K562 (cell line): ENCODE measurements around the gene CUEDC2. TPM values are rescaled to one million over a fixed set of nuclear protein-coding genes. Genes with fewer than 3 reads are reported as not detected.

Source experiments
- AFF4 ChIP-seq: sonication (generic); formaldehyde crosslinking; IDR thresholded peaks from 2 replicates; pipeline ENCODE4 v1.8.0; 2023; ENCODE audit warnings: mild to moderate bottlenecking, missing genetic modification reagents
- CBFA2T3 ChIP-seq: fragments of 450-650 bp; IDR thresholded peaks from 2 replicates; pipeline ENCODE4 v1.6.1; 2017
- FIP1L1 ChIP-seq: fragments of 200-400 bp; formaldehyde crosslinking; IDR thresholded peaks from 2 replicates; pipeline ENCODE4 v1.6.1; 2018; ENCODE audit warnings: mild to moderate bottlenecking, low read depth, low read length; ENCODE audit not compliant: poor library complexity, severe bottlenecking
- ILF3 ChIP-seq: fragments of 450-650 bp; IDR thresholded peaks from 2 replicates; pipeline ENCODE4 v1.6.1; 2018; ENCODE audit warnings: antibody characterized with exemption, mild to moderate bottlenecking, moderate library complexity, borderline replicate concordance
- MYC ChIP-seq, 2 experiments: fragments of 250-450 bp in 1 of 2; sonication (Bioruptor Pico) in 1 of 2; IDR thresholded peaks; 2 replicates each; pipeline versions ENCODE4 v1.5.1 to v1.6.1; 2012 to 2021; ENCODE audit warnings: low read depth in 2 of 2, borderline replicate concordance in 1 of 2, improper control_type of control experiment in 1 of 2, low read length in 1 of 2, mild to moderate bottlenecking in 1 of 2, moderate library complexity in 1 of 2
- PTBP1 ChIP-seq: fragments of 200-400 bp; formaldehyde crosslinking; IDR thresholded peaks from 2 replicates; pipeline ENCODE4 v1.6.1; 2017; ENCODE audit warnings: low read depth, low read length
- SLC30A9 ChIP-seq: fragments of 250-450 bp; sonication (Bioruptor Pico); IDR thresholded peaks from 2 replicates; pipeline ENCODE4 v1.8.0; 2022; ENCODE audit warnings: mild to moderate bottlenecking, moderate library complexity
- ZNF518B ChIP-seq: fragments of 250-450 bp; sonication (Bioruptor Pico); IDR thresholded peaks from 2 replicates; pipeline ENCODE4 v1.5.0; 2021; ENCODE audit warnings: mild to moderate bottlenecking, moderate library complexity
- polyA plus RNA-seq, 8 experiments: library from polyadenylated mRNA; depleted of rRNA in 4 of 8; stranded (reverse) in 5 of 8; unstranded in 3 of 8; fragments of >200 nt; fragmentation: Nextera tagmentation in 2 of 8; fragmentation: Illumina TruSeq in 1 of 8; extraction: Ambion mirVana in 2 of 8; extraction: Trizol in 1 of 8; gene quantifications; 2 replicates each; pipeline versions ENCODE4 v1.2.1 to v1.2.3, GENCODE V29; 2011 to 2014; ENCODE audit warnings: inconsistent platforms in 1 of 8, missing spikeins in 1 of 8
- total RNA-seq, 7 experiments: library from RNA; depleted of rRNA in 6 of 7; stranded (reverse); fragments of >200 nt in 6 of 7; fragmentation: Illumina TruSeq in 2 of 7; extraction: Trizol in 2 of 7; gene quantifications; 2 replicates each; pipeline versions ENCODE4 v1.2.1 to v1.2.3, GENCODE V29; 2011 to 2021; ENCODE audit warnings: low replicate concordance in 1 of 7

Gene CUEDC2
- total and polyA plus RNA-seq, 9 of the 15 experiments (the other 6 are each of a cell fraction or from before 2014, with no cell fraction given): 8.5 to 48.9 (median 27.4) TPM

GRCh38 chr10:102455893-102456471 is 23.6 kb upstream of the CUEDC2 start (continued):
- TF ChIP-seq ZNF518B (CRISPR knock-in tag): no peak
- TF ChIP-seq ILF3: no peak
- TF ChIP-seq SLC30A9: no peak
- TF ChIP-seq PTBP1: no peak
- TF ChIP-seq MYC (IDR thresholded peaks at IDR 0.05; ENCODE audit: low read depth, low read length): peak; percentile 62
- TF ChIP-seq MYC (CRISPR knock-in tag; IDR thresholded peaks at IDR 0.05; ENCODE audit: borderline replicate concordance, low read depth): no peak
- TF ChIP-seq FIP1L1: no peak
- peak; percentile 69 for TF ChIP-seq CBFA2T3
- TF ChIP-seq AFF4: 0 out of 2 replicates have a peak, but pooled peaks have one; percentile 16
